Liver (tissue), 9 donors: ENCODE measurements around the gene PANK2. TPM values are rescaled to one million over a fixed set of nuclear protein-coding genes. Genes with fewer than 3 reads are reported as not detected.

Source experiments
- DNase-seq: peaks from one replicate; pipeline ENCODE4 v3.0.0-alpha.2; 2017; ENCODE audit warnings: low spot score
- H3K27ac ChIP-seq, 2 donors: one replicate each; pipeline ENCODE4 v1.7.0; 2013; ENCODE audit warnings: inconsistent platforms in 2 of 2, low read length in 2 of 2, control low read depth in 1 of 2, low read depth in 1 of 2, mild to moderate bottlenecking in 1 of 2
- H3K27me3 ChIP-seq, 4 donors: one replicate each; pipeline versions ENCODE4 v1.6.1 to v1.7.0; 2013; ENCODE audit warnings: low read length in 3 of 4, inconsistent platforms in 1 of 4, mild to moderate bottlenecking in 1 of 4, moderate library complexity in 1 of 4; ENCODE audit not compliant: control insufficient read depth in 4 of 4, insufficient read depth in 4 of 4
- H3K36me3 ChIP-seq, 4 donors: one replicate each; pipeline versions ENCODE4 v1.6.1 to v1.7.0; 2013; ENCODE audit warnings: low read length in 3 of 4, mild to moderate bottlenecking in 3 of 4, low read depth in 1 of 4, moderate library complexity in 1 of 4; ENCODE audit not compliant: control insufficient read depth in 4 of 4, insufficient read depth in 3 of 4
- H3K4me1 ChIP-seq, 4 donors: one replicate each; pipeline versions ENCODE4 v1.6.1 to v1.7.0; 2013; ENCODE audit warnings: low read length in 3 of 4, mild to moderate bottlenecking in 3 of 4, moderate library complexity in 1 of 4; ENCODE audit not compliant: control insufficient read depth in 4 of 4, insufficient read depth in 4 of 4
- H3K4me3 ChIP-seq, 3 donors: one replicate each; pipeline versions ENCODE4 v1.6.1 to v1.7.0; 2013; ENCODE audit warnings: low read length in 3 of 3, control low read depth in 1 of 3, low read depth in 1 of 3, mild to moderate bottlenecking in 1 of 3
- H3K9ac ChIP-seq, 2 donors: one replicate each; pipeline ENCODE4 v1.7.0; 2013; ENCODE audit warnings: low read length in 2 of 2, mild to moderate bottlenecking in 2 of 2, moderate library complexity in 2 of 2, control low read depth in 1 of 2, low read depth in 1 of 2
- H3K9me3 ChIP-seq, 4 donors: one replicate each; pipeline versions ENCODE4 v1.6.1 to v1.7.0; 2013; ENCODE audit warnings: low read length in 3 of 4; ENCODE audit not compliant: control insufficient read depth in 4 of 4
- CTCF ChIP-seq: fragments of 150-350 bp; IDR thresholded peaks from 2 replicates; pipeline ENCODE4 v1.5.1; 2017; ENCODE audit warnings: improper control_type of control experiment, low read depth, low read length; ENCODE audit not compliant: missing input control
- EGR1 ChIP-seq, 2 donors: IDR thresholded peaks; 2 replicates each; pipeline ENCODE4 v1.6.1; 2016 to 2018; ENCODE audit warnings: antibody characterized with exemption in 2 of 2, low read depth in 2 of 2
- FOXA1 ChIP-seq: IDR thresholded peaks from 2 replicates; pipeline ENCODE4 v1.6.1; 2016; ENCODE audit warnings: antibody characterized with exemption
- FOXA2 ChIP-seq: IDR thresholded peaks from 2 replicates; pipeline ENCODE4 v1.6.1; 2016; ENCODE audit warnings: antibody characterized with exemption
- GABPA ChIP-seq, 2 donors: IDR thresholded peaks in 1 of 2; conservative IDR thresholded peaks in 1 of 2; 2 replicates each; pipeline ENCODE4 v1.6.1; 2016; ENCODE audit warnings: antibody characterized with exemption in 2 of 2, mild to moderate bottlenecking in 1 of 2, moderate library complexity in 1 of 2
- HNF4A ChIP-seq, 2 donors: conservative IDR thresholded peaks; 2 replicates each; pipeline ENCODE4 v1.6.1; 2016; ENCODE audit warnings: antibody characterized with exemption in 2 of 2, mild to moderate bottlenecking in 2 of 2
- JUND ChIP-seq, 2 donors: IDR thresholded peaks; 2 replicates each; pipeline ENCODE4 v1.6.1; 2016; ENCODE audit warnings: antibody characterized with exemption in 2 of 2
- MAX ChIP-seq: IDR thresholded peaks from 2 replicates; pipeline ENCODE4 v1.6.1; 2016; ENCODE audit warnings: antibody characterized with exemption
- NR2F2 ChIP-seq: IDR thresholded peaks from 2 replicates; pipeline ENCODE4 v1.6.1; 2016; ENCODE audit warnings: antibody characterized with exemption
- RAD21 ChIP-seq, 2 donors: IDR thresholded peaks; 2 replicates each; pipeline ENCODE4 v1.6.1; 2016; ENCODE audit warnings: antibody characterized with exemption in 2 of 2, mild to moderate bottlenecking in 2 of 2
- REST ChIP-seq: IDR thresholded peaks from 2 replicates; pipeline ENCODE4 v1.6.1; 2016; ENCODE audit warnings: antibody characterized with exemption, mild to moderate bottlenecking
- SP1 ChIP-seq: IDR thresholded peaks from 2 replicates; pipeline ENCODE4 v1.6.1; 2018; ENCODE audit warnings: antibody characterized with exemption, mild to moderate bottlenecking
- TAF1 ChIP-seq: conservative IDR thresholded peaks from 2 replicates; pipeline ENCODE4 v1.6.1; 2016; ENCODE audit warnings: antibody characterized with exemption, mild to moderate bottlenecking
- YY1 ChIP-seq: IDR thresholded peaks from 2 replicates; pipeline ENCODE4 v1.6.1; 2016; ENCODE audit warnings: antibody characterized with exemption, mild to moderate bottlenecking
- ZBTB33 ChIP-seq: IDR thresholded peaks from 2 replicates; pipeline ENCODE4 v1.6.1; 2016; ENCODE audit warnings: antibody characterized with exemption
- WGBS: extraction: QIAGEN DNeasy Blood & Tissue Kit; methylation state at CpG from one replicate; pipeline ENCODE4 v1.1.7; 2013; 5-methylcytosine and 5-hydroxymethylcytosine counted together
- polyA plus RNA-seq, 2 donors: library from polyadenylated mRNA; stranded (reverse) in 1 of 2; unstranded in 1 of 2; fragments of 200-250 nt in 1 of 2; fragments of >200 nt in 1 of 2; fragmentation: Nextera tagmentation in 1 of 2; extraction: Ambion mirVana in 1 of 2; gene quantifications; one replicate each; pipeline versions ENCODE4 v1.2.1 to v1.2.3, GENCODE V29; 2013 to 2015
- total RNA-seq, 2 donors: library from RNA; depleted of rRNA; stranded (reverse); fragments of >200 nt; gene quantifications; one replicate each; pipeline ENCODE4 v1.2.3, GENCODE V29; 2014
- donor health status: healthy.
- donor health status: healthy.
- donor health status: healthy.
- donor health status: healthy.
- donor health status: healthy.

Gene PANK2
- total and polyA plus RNA-seq, 4 donors, result 10.6 to 27.7 (median 15.9) TPM

- WGBS, result under 1% methylated on average over 68 of the region's 68 CpGs
- DNase-seq, result peak; percentile 62
- no peak for TF ChIP-seq FOXA2
- TF ChIP-seq FOXA1, result no peak
- TF ChIP-seq CTCF, result no peak
- no peak for TF ChIP-seq GABPA (IDR thresholded peaks at IDR 0.05 in 1 of 2, conservative IDR thresholded peaks at IDR 0.05 in 1 of 2)
- TF ChIP-seq TAF1, result no peak
- no peak for TF ChIP-seq NR2F2
- no peak for TF ChIP-seq EGR1 (IDR thresholded peaks at IDR 0.05; ENCODE audit: low read depth in 2 of 2)
- TF ChIP-seq MAX, result no peak
- TF ChIP-seq REST, result no peak
- no peak for TF ChIP-seq JUND (IDR thresholded peaks at IDR 0.05)
- no peak for TF ChIP-seq ZBTB33
- no peak for TF ChIP-seq SP1
- Histone ChIP-seq H3K27me3 (no peaks in the 10 kb centered on the region), H3K9ac (peak overlapping the region; percentile 59 to 88), H3K27ac (peak overlapping the region; percentile 84 to 94), H3K9me3 (no peaks in the 10 kb centered on the region), H3K4me1 (peaks cover 5 to 53% (median 40%) of the 10 kb centered on the region in 4 donors), H3K36me3 (no peaks in the 10 kb centered on the region), H3K4me3 (peak overlapping the region; percentile 83 to 97 (median 93))
These were observed 556 bp downstream of the PANK2 start for GRCh38 chr20:3889489-3890397.

GRCh38 chr20:3890398-3890751 is 1.2 kb downstream of the PANK2 start:
- peaks cover 5 to 55% (median 41%) of the 10 kb centered on the region in 4 donors for H3K4me1 ChIP-seq
- H3K27me3 ChIP-seq, result no peaks in the 10 kb centered on the region
- no peak for DNase-seq
- TF ChIP-seq TAF1 (no peak), GABPA (IDR thresholded peaks at IDR 0.05 in 1 of 2, conservative IDR thresholded peaks at IDR 0.05 in 1 of 2) (no peak), RAD21 (IDR thresholded peaks at IDR 0.05) (no peak), ZBTB33 (no peak), HNF4A (conservative IDR thresholded peaks at IDR 0.05) (no peak), YY1 (peak; percentile 70)
- H3K27ac ChIP-seq, result peak overlapping the region; percentile 84 to 94
- no peaks in the 10 kb centered on the region for H3K36me3 ChIP-seq
- H3K4me3 ChIP-seq, result peak overlapping the region; percentile 83 to 97 (median 93)
- 2% methylated on average over 3 of the region's 3 CpGs for WGBS
- H3K9me3 ChIP-seq, result no peaks in the 10 kb centered on the region
- H3K9ac ChIP-seq, result peak overlapping the region; percentile 59 to 88
